Left ventricle myocardium inferior (tissue), 1 donor: ENCODE results near the gene COL23A1. TPM values are rescaled to one million over a fixed set of nuclear protein-coding genes. Genes with fewer than 3 reads are reported as not detected.

ENCODE experiments used
- DNase-seq: peaks from one replicate; pipeline ENCODE4 v3.0.0-alpha.2; 2020
- H3K27ac ChIP-seq: fragments of 200-600 bp; replicated peaks from 2 replicates; pipeline ENCODE4 v1.8.0; 2021
- H3K27me3 ChIP-seq: fragments of 200-600 bp; 2 replicates; pipeline ENCODE4 v1.8.0; 2021; ENCODE audit warnings: low read depth
- H3K36me3 ChIP-seq: fragments of 200-600 bp; 2 replicates; pipeline ENCODE4 v1.8.0; 2021
- H3K4me1 ChIP-seq: fragments of 200-600 bp; 2 replicates; pipeline ENCODE4 v1.8.0; 2021
- H3K4me3 ChIP-seq: fragments of 200-600 bp; 2 replicates; pipeline ENCODE4 v1.8.0; 2021; ENCODE audit warnings: mild to moderate bottlenecking, moderate library complexity
- H3K9me3 ChIP-seq: fragments of 200-600 bp; replicated peaks from 2 replicates; pipeline ENCODE4 v1.8.0; 2021
- CTCF ChIP-seq: fragments of 200-600 bp; IDR thresholded peaks from 2 replicates; pipeline ENCODE4 v1.8.0; 2021; ENCODE audit warnings: antibody characterized with exemption, mild to moderate bottlenecking, borderline replicate concordance
- intact Hi-C: fragments of 100-400 bp; cut with micrococcal nuclease; formaldehyde crosslinking; loops from one replicate; pipeline ENCODE4 v1.11.0; 2022
- total RNA-seq: library from RNA; stranded (reverse); fragmentation: NEBNext Ultra II Directional; extraction: Animal tissue kit (Norgen Biotek cat#: 25700); gene quantifications from one replicate; pipeline ENCODE4 v1.2.1, GENCODE V29; 2021
- donor health status: DM: no; HTN: yes; CAD: no; lungs with severe emphysema.

Gene COL23A1
- total RNA-seq, 1 donor from 2014 or later, result 27.4 TPM

GRCh38 chr5:178367736-178368120 is 222.5 kb downstream of the COL23A1 start:
- no peak overlapping the region for H3K4me3 ChIP-seq
- H3K9me3 ChIP-seq, result no peaks in the 10 kb centered on the region
- H3K27me3 ChIP-seq, result peaks cover 33% of the 10 kb centered on the region
- no peak for TF ChIP-seq CTCF
- H3K4me1 ChIP-seq, result peaks cover 3% of the 10 kb centered on the region
- no peak for DNase-seq
- no peak overlapping the region for H3K27ac ChIP-seq
- H3K36me3 ChIP-seq, result no peaks in the 10 kb centered on the region
- intact Hi-C loops, result no loop called here

- intact Hi-C loops, result no loop called here
- DNase-seq, result no peak
- no peaks in the 10 kb centered on the region for H3K9me3 ChIP-seq
- no peak for TF ChIP-seq CTCF
- H3K4me1 ChIP-seq, result peaks cover 3% of the 10 kb centered on the region
- H3K27me3 ChIP-seq, result peaks cover 36% of the 10 kb centered on the region
- no peak overlapping the region for H3K27ac ChIP-seq
- H3K36me3 ChIP-seq, result no peaks in the 10 kb centered on the region
- H3K4me3 ChIP-seq, result no peak overlapping the region
Observed at GRCh38 chr5:178366998-178367735, 223.0 kb downstream of the COL23A1 start.

- H3K4me3 ChIP-seq, result no peak overlapping the region
- TF ChIP-seq CTCF, result no peak
- peaks cover 3% of the 10 kb centered on the region for H3K4me1 ChIP-seq
- DNase-seq, result no peak
- H3K27me3 ChIP-seq, result peaks cover 42% of the 10 kb centered on the region
- H3K27ac ChIP-seq, result no peak overlapping the region
- H3K36me3 ChIP-seq, result no peaks in the 10 kb centered on the region
- H3K9me3 ChIP-seq, result no peaks in the 10 kb centered on the region
- intact Hi-C loops, result no loop called here
Observed at GRCh38 chr5:178365501-178366440, 224.4 kb downstream of the COL23A1 start.

- Histone ChIP-seq H3K27me3 (peaks cover 47% of the 10 kb centered on the region), H3K4me1 (no peaks in the 10 kb centered on the region), H3K4me3 (no peak overlapping the region), H3K9me3 (no peaks in the 10 kb centered on the region), H3K36me3 (no peaks in the 10 kb centered on the region), H3K27ac (no peak overlapping the region)
- DNase-seq, result no peak
- TF ChIP-seq CTCF, result no peak
- intact Hi-C loops, result no loop called here
Observed at GRCh38 chr5:178364326-178364675, 225.9 kb downstream of the COL23A1 start.

GRCh38 chr5:178363501-178364325 is 226.5 kb downstream of the COL23A1 start:
- H3K4me1 ChIP-seq, result no peaks in the 10 kb centered on the region
- no peak for DNase-seq
- no peak overlapping the region for H3K27ac ChIP-seq
- intact Hi-C loops, result no loop called here
- H3K36me3 ChIP-seq, result no peaks in the 10 kb centered on the region
- no peak overlapping the region for H3K4me3 ChIP-seq
- H3K27me3 ChIP-seq, result peaks cover 42% of the 10 kb centered on the region
- no peaks in the 10 kb centered on the region for H3K9me3 ChIP-seq
- no peak for TF ChIP-seq CTCF
